PC-3 (cell line): ENCODE results near the gene ATP1B3.

Experiments used
- EZH2 ChIP-seq: fragments of 300-600 bp; sonication (generic); IDR thresholded peaks from one replicate; pipeline ENCODE4 v1.6.1; 2017; ENCODE audit warnings: antibody characterized with exemption, mild to moderate bottlenecking, low read length; ENCODE audit not compliant: unreplicated experiment
- EZH2phosphoT487 ChIP-seq: fragments of 300-600 bp; sonication (generic); IDR thresholded peaks from 2 replicates; pipeline ENCODE4 v1.6.1; 2018; ENCODE audit warnings: mild to moderate bottlenecking, antibody characterized with exemption, low read length, borderline replicate concordance
- TF ChIP-seq, protein P1 (sequence below): fragments of 300-600 bp; sonication (generic); conservative IDR thresholded peaks from 2 replicates; pipeline ENCODE4 v1.5.1; 2017; ENCODE audit warnings: antibody characterized with exemption, low read depth, mild to moderate bottlenecking, low read length

DNA sequence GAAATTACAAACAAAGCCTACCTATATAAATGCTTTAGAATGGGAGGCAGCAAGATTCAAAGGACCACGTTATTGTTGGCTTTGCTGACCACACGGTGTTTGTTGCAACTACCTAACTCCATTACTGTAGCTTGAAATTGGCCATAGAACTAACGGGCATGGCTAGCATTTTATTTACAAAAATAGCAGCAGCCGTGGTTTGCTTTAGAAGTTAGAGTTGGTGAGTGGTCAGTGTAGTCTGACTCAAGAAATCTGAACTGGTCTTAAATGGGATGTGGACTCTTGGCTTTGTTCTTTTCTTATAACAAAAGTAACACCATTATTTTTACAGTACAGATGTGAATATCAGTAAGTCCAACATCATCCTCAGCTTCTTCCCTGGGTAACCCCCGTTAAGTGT is 10.6 kb downstream of the ATP1B3 start:
- TF ChIP-seq, protein P1, sequence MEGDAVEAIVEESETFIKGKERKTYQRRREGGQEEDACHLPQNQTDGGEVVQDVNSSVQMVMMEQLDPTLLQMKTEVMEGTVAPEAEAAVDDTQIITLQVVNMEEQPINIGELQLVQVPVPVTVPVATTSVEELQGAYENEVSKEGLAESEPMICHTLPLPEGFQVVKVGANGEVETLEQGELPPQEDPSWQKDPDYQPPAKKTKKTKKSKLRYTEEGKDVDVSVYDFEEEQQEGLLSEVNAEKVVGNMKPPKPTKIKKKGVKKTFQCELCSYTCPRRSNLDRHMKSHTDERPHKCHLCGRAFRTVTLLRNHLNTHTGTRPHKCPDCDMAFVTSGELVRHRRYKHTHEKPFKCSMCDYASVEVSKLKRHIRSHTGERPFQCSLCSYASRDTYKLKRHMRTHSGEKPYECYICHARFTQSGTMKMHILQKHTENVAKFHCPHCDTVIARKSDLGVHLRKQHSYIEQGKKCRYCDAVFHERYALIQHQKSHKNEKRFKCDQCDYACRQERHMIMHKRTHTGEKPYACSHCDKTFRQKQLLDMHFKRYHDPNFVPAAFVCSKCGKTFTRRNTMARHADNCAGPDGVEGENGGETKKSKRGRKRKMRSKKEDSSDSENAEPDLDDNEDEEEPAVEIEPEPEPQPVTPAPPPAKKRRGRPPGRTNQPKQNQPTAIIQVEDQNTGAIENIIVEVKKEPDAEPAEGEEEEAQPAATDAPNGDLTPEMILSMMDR, result no peak
- no peak for TF ChIP-seq EZH2
- TF ChIP-seq EZH2phosphoT487, result no peak
